GM21528 (cell line): Measurements from ENCODE around the gene RTEL1.

Source experiments
- ATAC-seq: cut with Tn5 transposase; IDR thresholded peaks from one replicate; pipeline ENCODE4 v1.9.1; 2021; ENCODE audit warnings: mild to moderate bottlenecking, moderate library complexity; ENCODE audit not compliant: unreplicated experiment, low FRiP score

RTEL1 gene

GRCh38 chr20:63738687-63739129 lies 80.6 kb downstream of the RTEL1 start:
- no peak for ATAC-seq

DNA sequence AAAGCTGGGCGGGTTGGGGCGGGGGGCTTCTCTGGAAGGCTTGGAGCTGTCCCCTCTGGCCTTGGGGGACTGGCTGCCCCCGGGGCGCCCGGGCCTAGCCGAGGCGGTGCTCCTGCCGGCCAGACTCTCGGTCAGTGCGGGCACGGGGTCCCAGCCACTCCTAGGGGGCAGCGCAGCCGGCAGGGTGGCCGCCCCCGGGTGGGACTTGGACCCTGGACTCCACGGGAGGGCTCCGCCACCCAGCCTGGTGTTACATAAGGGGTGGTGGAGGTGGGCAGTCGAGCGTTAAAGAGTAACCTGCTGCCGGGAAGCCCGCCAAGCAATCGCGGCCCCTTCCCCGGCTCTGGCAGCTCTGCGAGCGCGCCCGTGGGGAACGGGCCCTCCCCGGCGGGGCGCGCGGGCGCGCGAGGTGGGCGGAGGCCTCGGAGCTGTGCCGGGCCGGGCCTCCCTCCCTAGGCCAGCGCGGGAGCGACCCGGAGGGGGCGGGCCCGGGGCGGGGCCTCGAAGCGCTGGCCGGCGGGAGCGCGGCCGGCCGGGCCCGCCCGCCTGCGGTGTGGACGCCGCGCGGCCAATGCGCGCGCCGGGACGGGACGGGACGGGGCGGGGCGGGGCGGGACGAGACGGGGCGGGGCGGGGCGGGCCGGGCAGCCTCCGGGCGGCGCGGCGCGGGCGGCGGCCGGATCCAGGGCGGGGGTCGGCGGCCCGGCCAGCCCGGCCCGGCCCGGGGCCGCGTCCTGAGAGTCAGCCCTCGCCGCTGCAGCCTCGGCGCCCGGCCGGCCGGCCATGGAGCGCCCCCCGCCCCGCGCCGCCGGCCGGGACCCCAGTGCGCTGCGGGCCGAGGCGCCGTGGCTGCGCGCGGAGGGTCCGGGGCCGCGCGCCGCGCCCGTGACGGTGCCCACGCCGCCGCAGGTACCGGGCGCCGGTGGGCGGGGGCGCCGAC lies 81.3 kb downstream of the RTEL1 start, which contains the start of gene SLC2A4RG:
Gene SLC2A4RG, plus strand, starts transcription at position 647 of the 940 bp plus-strand sequence. Its CDS starts 137 bp downstream, at position 784.
- peak; percentile 36 for ATAC-seq

DNA sequence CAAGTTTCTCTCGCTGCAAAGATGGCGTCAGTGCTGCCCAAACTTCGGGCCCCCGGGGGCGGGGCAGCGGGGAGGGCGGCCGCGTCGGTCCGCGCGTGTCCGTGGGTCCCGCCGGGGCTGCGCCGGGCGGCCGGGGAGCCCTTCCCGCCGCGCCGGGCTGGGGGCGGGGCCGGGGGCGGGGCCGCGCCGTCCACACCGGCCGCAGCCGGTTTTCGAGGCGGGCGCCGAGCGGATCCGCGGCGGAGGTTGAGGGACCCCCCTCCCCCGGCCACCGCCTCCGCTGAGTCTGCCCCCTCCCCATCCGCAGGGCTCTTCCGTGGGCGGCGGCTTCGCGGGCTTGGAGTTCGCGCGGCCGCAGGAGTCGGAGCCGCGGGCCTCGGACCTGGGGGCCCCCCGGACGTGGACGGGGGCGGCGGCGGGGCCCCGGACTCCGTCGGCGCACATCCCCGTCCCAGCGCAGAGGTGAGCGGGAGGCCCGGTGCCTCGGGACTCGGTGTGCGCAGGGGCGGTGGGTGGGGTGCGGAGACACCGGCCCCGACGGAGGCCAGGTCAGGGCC lies 82.0 kb downstream of the RTEL1 start:
- ATAC-seq: no peak

DNA sequence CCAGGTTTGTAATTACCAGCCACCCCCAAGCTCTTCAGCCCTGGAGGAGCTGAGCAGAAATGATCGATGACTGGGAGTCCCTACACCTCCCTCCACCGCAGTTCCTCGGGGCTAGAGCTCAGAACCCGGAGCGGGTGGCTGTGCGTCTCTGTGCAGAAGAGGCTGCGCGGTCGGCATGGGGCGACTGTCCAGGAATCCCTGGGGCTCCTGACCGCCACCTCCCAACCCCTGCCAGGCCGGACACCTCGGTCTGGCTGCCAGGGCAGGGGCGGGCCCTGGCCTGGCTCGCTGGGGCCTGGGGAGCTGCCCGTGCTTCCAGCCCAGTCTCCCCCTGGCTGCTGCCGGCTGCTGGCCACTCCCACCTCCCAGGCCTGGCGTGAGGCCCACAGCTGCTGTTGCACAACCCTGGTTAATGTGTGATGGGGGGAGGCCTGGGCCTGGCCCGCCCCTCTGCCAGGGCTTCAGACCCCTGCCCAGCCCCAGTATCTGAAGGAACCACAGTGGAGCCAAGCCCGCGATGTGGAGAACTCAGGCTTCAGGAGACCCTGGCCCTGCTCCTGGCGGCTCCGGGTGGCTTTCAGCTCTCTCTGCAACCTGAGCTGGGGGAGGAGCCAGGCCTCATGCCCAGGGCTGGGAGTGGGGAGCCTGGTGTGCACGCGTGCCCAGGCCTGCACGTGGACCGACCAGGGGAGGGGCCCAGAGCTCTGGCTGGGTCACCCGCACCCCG lies 82.7 kb downstream of the RTEL1 start:
- ATAC-seq: no peak

- no peak for ATAC-seq
These were observed 83.2 kb downstream of the RTEL1 start for GRCh38 chr20:63741354-63741675.

- no peak for ATAC-seq
These were observed 83.7 kb downstream of the RTEL1 start for GRCh38 chr20:63741676-63742380.

- no peak for ATAC-seq
These were observed 84.4 kb downstream of the RTEL1 start for GRCh38 chr20:63742381-63743024.

DNA sequence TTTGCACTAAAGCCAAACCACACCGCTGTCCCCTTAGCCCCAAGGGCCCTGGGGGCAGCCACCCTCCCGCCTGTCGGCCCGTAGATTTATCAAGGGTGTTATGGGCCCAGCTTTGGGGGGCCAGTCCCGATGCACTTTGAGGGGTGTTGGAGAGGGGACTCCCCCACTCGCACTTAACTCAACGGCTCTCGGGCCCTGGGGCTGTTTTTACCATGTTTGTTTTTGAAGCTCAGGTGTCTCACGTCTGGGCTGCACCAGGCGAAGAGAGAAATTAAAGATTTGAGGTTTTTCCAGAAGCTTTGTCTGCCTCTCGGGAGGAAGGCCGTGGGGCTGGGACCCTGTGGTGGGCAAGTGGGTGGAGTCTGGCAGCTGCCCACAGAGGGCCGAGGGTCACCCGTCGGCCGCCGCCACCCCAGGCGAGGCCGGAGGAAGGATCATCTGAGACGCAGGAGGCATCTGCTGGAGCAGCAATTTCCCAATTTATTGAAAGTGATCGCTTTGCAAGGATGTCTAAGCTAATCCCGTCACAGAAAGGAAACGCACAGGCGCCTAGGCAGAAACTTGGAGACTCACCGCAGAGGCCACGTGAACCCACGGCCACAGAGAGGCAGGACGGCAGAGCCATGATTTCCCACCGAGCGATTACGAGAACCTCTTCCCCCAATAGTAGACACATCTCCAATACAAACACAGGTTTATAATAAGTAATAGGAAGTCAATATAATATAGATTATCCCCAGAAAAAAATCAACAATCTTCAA lies 85.3 kb downstream of the RTEL1 start:
- no peak for ATAC-seq

GRCh38 chr20:63744158-63744557 lies 86.0 kb downstream of the RTEL1 start:
- no peak for ATAC-seq

DNA sequence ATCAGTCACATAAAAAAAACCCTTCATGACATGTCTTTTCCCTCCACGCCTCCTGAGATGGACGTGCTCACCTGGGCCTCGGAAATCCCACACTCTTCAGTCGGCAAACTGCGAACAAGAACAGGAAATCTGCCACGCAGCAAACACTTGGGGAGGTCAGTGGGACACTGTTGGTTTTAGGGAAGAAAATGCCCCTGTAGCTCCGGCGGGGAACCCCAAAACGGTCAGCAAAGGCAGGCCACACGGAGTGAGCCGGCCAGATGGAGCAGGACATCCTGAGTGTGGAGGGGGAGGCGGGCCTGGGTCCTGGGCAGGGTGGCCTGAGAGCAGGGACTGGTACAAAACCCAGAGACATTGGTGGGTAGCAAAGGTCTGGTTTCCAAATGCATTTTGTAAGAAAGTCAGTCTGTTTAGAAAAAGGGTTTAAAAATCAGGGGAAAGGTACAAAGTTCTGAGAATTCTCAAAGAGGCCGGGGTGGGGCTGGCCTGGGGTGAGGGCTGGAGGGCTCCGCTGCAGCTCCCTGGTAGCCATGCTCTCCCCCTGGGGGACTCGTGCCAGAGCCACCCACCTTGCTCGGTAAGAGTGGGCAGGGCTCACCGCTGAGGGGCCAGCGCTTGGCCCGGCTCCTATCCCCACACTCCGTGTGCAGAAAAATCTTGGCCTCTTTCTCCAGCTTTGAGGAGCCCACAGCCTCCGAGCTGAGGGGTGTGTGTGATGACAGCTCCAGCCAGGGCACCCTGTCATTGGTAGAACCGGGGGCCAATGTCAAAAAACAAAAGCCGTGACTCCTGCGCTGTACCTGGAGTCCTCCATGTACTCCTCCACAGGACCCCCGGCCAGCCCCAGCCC lies 86.7 kb downstream of the RTEL1 start:
- no peak for ATAC-seq

GRCh38 chr20:63745424-63745805 lies 87.3 kb downstream of the RTEL1 start:
- ATAC-seq: no peak
